ENCODE measurements around the gene TLL1. TPM values are rescaled to one million over a fixed set of nuclear protein-coding genes. Genes with fewer than 3 reads are reported as not detected.
A peak's percentile ranks its signal among the peaks of the same experiment; 100 is the strongest.

TLL1 gene
- total RNA-seq, 2 donors from 2014 or later = not detected

DNA sequence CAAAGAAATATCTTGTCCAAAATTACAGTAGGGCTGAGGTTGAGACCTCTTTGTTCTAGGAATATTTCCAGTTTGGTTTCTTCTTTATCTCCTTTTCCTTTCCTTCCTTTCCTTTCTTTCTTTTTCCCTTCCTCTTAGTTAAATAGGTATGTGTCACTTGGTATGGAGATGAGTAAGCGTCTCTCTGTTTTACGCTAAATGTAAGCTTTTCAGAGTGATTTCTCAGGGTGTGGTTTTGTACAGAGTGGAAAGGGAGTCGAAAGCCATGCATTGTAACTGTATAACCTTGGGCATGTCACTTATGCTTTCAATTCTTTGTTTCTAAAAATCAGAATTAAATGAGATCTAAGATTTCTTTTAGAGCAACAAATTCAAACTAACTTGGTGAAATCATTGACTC lies 54.8 kb downstream of the TLL1 start:
- H3K9me3 Mint-ChIP-seq = peaks cover 10% of the 10 kb centered on the region
- H3K4me1 Mint-ChIP-seq = no peaks in the 10 kb centered on the region
- H3K4me3 Mint-ChIP-seq = no peak overlapping the region
- no peaks in the 10 kb centered on the region for H3K36me3 Mint-ChIP-seq (ENCODE audit: low read depth)
- no peak overlapping the region for H3K27ac Mint-ChIP-seq
- ATAC-seq (replicated peaks) = peak; percentile 32
- H3K27me3 Mint-ChIP-seq = no peaks in the 10 kb centered on the region

- no peak for ATAC-seq (replicated peaks)
- H3K27ac Mint-ChIP-seq = no peak overlapping the region
- H3K4me3 Mint-ChIP-seq = no peak overlapping the region
- H3K36me3 Mint-ChIP-seq (ENCODE audit: low read depth) = no peaks in the 10 kb centered on the region
- H3K9me3 Mint-ChIP-seq = peaks cover 10% of the 10 kb centered on the region
- H3K27me3 Mint-ChIP-seq = no peaks in the 10 kb centered on the region
- H3K4me1 Mint-ChIP-seq = no peaks in the 10 kb centered on the region
These were observed 55.6 kb downstream of the TLL1 start for GRCh38 chr4:165928601-165929000.

- no peaks in the 10 kb centered on the region for H3K27me3 Mint-ChIP-seq
- H3K4me3 Mint-ChIP-seq = no peak overlapping the region
- H3K27ac Mint-ChIP-seq = no peak overlapping the region
- no peaks in the 10 kb centered on the region for H3K36me3 Mint-ChIP-seq (ENCODE audit: low read depth)
- no peaks in the 10 kb centered on the region for H3K4me1 Mint-ChIP-seq
- peaks cover 6% of the 10 kb centered on the region for H3K9me3 Mint-ChIP-seq
- ATAC-seq (replicated peaks) = no peak
These were observed 56.6 kb downstream of the TLL1 start for GRCh38 chr4:165929662-165930061.

DNA sequence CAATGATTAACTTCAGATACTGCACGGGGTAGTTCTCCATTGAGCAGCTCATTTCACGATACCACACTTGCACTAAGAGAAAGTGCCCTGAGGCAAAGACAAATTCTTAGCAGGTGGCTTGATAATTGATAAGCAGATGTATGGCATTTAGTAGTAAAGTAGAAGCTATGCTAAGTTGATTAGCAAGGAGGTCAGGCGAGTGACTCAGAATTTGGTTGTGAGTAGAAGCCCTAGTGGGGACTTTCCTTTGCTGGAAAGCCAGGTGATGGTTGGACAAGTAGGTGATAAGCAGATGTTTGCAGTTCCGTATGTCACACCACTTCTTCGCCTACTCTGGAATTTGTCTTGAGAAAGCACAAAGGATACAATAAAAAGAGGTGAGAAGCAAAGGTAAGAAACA lies 58.7 kb downstream of the TLL1 start:
- Mint-ChIP-seq H3K4me3 (no peak overlapping the region), H3K27ac (no peak overlapping the region), H3K4me1 (no peaks in the 10 kb centered on the region), H3K36me3 (ENCODE audit: low read depth) (no peaks in the 10 kb centered on the region), H3K9me3 (peaks cover 6% of the 10 kb centered on the region), H3K27me3 (no peaks in the 10 kb centered on the region)
- no peak for ATAC-seq (replicated peaks)

DNA sequence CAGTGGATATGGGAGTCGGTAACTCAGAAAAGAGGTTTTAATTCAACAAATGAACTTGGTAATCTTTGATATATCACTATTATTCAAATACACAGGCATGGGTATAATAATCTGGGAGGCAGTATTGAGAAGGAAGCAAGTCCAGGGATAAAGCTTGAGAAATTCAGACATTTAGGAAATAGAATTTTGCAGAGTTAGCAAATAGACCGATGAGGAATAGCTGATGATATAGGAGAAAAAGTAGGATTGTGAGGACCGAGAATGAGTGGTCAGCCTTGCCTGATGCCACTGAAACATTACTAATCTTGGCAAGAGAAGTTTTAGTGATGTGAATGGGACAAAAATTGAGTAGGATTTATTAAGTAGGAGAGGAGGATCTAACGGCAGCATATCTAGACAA lies 71.9 kb downstream of the TLL1 start:
- no peak overlapping the region for H3K4me3 Mint-ChIP-seq
- H3K9me3 Mint-ChIP-seq = peaks cover 8% of the 10 kb centered on the region
- H3K27ac Mint-ChIP-seq = no peak overlapping the region
- H3K4me1 Mint-ChIP-seq = no peaks in the 10 kb centered on the region
- H3K36me3 Mint-ChIP-seq (ENCODE audit: low read depth) = no peaks in the 10 kb centered on the region
- no peaks in the 10 kb centered on the region for H3K27me3 Mint-ChIP-seq
- no peak for ATAC-seq (replicated peaks)

DNA sequence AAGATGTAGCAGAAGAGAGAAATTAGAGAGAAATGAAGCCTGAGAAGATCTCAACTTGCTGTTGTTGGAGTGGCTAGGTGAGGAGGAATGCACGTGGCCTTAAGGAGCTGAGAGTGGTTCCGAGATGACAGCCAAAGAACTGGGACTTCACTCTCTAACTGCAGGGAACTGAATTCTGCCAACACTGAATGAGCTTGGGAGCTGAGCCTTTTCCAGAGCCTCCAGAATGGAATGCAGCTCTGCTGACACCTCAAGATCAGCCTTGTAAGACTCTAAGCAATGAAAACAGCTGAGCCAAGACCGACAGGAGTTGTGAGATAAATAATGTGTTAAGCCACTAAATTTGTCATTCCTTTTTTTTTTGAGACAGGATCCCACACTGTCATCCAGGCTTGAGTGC lies 73.0 kb downstream of the TLL1 start:
- Mint-ChIP-seq H3K9me3 (peaks cover 8% of the 10 kb centered on the region), H3K36me3 (ENCODE audit: low read depth) (no peaks in the 10 kb centered on the region), H3K27me3 (no peaks in the 10 kb centered on the region), H3K27ac (no peak overlapping the region), H3K4me3 (no peak overlapping the region), H3K4me1 (no peaks in the 10 kb centered on the region)
- ATAC-seq (replicated peaks) = no peak

- H3K36me3 Mint-ChIP-seq (ENCODE audit: low read depth) = no peaks in the 10 kb centered on the region
- H3K9me3 Mint-ChIP-seq = peaks cover 8% of the 10 kb centered on the region
- H3K27ac Mint-ChIP-seq = no peak overlapping the region
- ATAC-seq (replicated peaks) = no peak
- no peaks in the 10 kb centered on the region for H3K4me1 Mint-ChIP-seq
- no peak overlapping the region for H3K4me3 Mint-ChIP-seq
- no peaks in the 10 kb centered on the region for H3K27me3 Mint-ChIP-seq
These were observed 74.0 kb downstream of the TLL1 start for GRCh38 chr4:165947019-165947418.

- no peak for ATAC-seq (replicated peaks)
- Mint-ChIP-seq H3K27ac (no peak overlapping the region), H3K9me3 (peaks cover 18% of the 10 kb centered on the region), H3K4me1 (no peaks in the 10 kb centered on the region), H3K36me3 (ENCODE audit: low read depth) (no peaks in the 10 kb centered on the region), H3K4me3 (no peak overlapping the region), H3K27me3 (no peaks in the 10 kb centered on the region)
These were observed 80.1 kb downstream of the TLL1 start for GRCh38 chr4:165953181-165953580.

DNA sequence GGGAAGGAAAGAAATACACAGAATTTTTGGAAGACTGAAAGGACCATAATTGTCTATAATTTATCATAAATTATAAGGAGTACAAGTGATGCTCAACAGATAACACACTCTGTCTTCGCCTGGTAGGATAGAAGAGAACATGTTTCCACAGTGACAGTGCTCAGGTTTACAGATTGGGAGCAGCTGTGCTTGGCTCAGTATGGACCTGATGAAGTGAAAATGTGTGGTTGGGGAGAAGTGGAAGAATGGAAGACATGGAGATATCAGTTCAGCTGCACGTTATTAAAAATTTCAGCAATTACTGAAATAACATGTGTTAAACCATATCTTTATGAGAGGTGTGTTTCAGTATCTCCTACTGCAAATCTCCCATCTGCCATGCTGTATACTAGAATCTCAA lies 90.6 kb downstream of the TLL1 start:
- H3K27me3 Mint-ChIP-seq = no peaks in the 10 kb centered on the region
- no peak overlapping the region for H3K4me3 Mint-ChIP-seq
- no peaks in the 10 kb centered on the region for H3K36me3 Mint-ChIP-seq (ENCODE audit: low read depth)
- H3K27ac Mint-ChIP-seq = no peak overlapping the region
- no peak for ATAC-seq (replicated peaks)
- peaks cover 30% of the 10 kb centered on the region for H3K9me3 Mint-ChIP-seq
- no peaks in the 10 kb centered on the region for H3K4me1 Mint-ChIP-seq

- no peaks in the 10 kb centered on the region for H3K36me3 Mint-ChIP-seq (ENCODE audit: low read depth)
- no peak overlapping the region for H3K27ac Mint-ChIP-seq
- H3K9me3 Mint-ChIP-seq = peaks cover 27% of the 10 kb centered on the region
- no peak overlapping the region for H3K4me3 Mint-ChIP-seq
- H3K27me3 Mint-ChIP-seq = no peaks in the 10 kb centered on the region
- no peak for ATAC-seq (replicated peaks)
- no peaks in the 10 kb centered on the region for H3K4me1 Mint-ChIP-seq
These were observed 91.6 kb downstream of the TLL1 start for GRCh38 chr4:165964591-165964990.

- no peak overlapping the region for H3K4me3 Mint-ChIP-seq
- no peak overlapping the region for H3K27ac Mint-ChIP-seq
- H3K9me3 Mint-ChIP-seq = peaks cover 22% of the 10 kb centered on the region
- H3K4me1 Mint-ChIP-seq = no peaks in the 10 kb centered on the region
- no peaks in the 10 kb centered on the region for H3K36me3 Mint-ChIP-seq (ENCODE audit: low read depth)
- H3K27me3 Mint-ChIP-seq = no peaks in the 10 kb centered on the region
- no peak for ATAC-seq (replicated peaks)
These were observed 92.5 kb downstream of the TLL1 start for GRCh38 chr4:165965503-165965902.

- no peak for ATAC-seq (replicated peaks)
- Mint-ChIP-seq H3K9me3 (peaks cover 19% of the 10 kb centered on the region), H3K4me3 (no peak overlapping the region), H3K27me3 (no peaks in the 10 kb centered on the region), H3K36me3 (ENCODE audit: low read depth) (no peaks in the 10 kb centered on the region), H3K4me1 (no peaks in the 10 kb centered on the region), H3K27ac (no peak overlapping the region)
These were observed 93.8 kb downstream of the TLL1 start for GRCh38 chr4:165966833-165967232.

- Mint-ChIP-seq H3K27ac (no peak overlapping the region), H3K9me3 (peaks cover 21% of the 10 kb centered on the region), H3K27me3 (no peaks in the 10 kb centered on the region), H3K36me3 (ENCODE audit: low read depth) (no peaks in the 10 kb centered on the region), H3K4me1 (no peaks in the 10 kb centered on the region), H3K4me3 (no peak overlapping the region)
- ATAC-seq (replicated peaks) = no peak
These were observed 94.4 kb downstream of the TLL1 start for GRCh38 chr4:165967486-165967885.

DNA sequence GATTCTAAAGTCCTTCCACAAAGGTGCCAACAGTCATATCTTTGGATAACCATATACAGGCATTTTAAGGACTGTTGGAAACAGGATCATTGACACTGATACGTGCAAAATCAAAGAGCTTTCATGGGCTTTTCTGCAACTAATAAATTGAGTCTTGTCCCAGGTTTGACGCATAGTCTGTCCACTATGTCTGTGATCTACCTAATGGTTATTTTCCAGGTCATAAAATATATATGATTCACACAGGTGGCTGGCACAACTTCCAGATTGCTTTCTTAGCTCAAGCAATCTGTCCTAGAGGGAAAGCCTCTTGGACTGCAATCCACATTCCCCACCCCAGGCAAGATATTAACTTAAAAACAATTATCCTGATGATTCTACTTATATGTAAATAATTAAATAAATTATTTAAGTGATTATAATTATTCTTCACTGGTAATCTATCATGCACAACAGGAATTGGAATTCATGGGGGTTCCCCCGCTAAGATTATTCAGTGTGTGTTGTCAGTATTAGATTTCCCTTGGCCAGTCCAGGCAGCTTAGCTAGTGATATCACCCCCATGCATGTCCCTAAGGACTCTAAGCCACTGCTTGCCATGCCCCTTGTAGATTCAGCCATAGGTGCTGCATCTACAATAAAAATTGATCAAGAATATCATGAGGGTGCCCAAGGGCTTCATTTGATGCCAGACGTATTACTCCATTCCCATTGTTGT lies 97.8 kb downstream of the TLL1 start:
- H3K36me3 Mint-ChIP-seq (ENCODE audit: low read depth) = no peaks in the 10 kb centered on the region
- H3K4me1 Mint-ChIP-seq = no peaks in the 10 kb centered on the region
- no peaks in the 10 kb centered on the region for H3K27me3 Mint-ChIP-seq
- peaks cover 14% of the 10 kb centered on the region for H3K9me3 Mint-ChIP-seq
- ATAC-seq (replicated peaks) = no peak
- H3K27ac Mint-ChIP-seq = no peak overlapping the region
- H3K4me3 Mint-ChIP-seq = no peak overlapping the region

DNA sequence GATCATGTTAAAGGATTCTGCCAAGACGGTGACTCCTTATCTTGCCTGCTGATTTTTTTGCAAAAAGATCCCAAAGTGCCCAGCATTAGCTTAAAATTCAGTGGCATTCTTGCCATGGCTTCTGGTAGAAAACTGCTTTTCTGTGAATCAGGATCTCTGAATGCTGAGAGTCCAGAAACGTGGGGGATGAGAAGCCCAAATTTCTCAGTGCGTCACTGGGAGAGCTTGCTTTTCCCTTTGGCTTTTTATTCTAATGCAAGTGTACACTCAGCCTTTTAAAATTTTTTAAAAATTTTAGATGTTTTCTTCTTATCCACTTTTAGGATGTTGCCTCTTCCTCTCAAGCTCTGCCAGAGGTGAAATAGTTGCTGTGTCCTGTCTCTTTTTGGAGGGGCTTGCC lies 98.4 kb downstream of the TLL1 start:
- ATAC-seq (replicated peaks) = no peak
- H3K4me1 Mint-ChIP-seq = no peaks in the 10 kb centered on the region
- H3K36me3 Mint-ChIP-seq (ENCODE audit: low read depth) = no peaks in the 10 kb centered on the region
- H3K27me3 Mint-ChIP-seq = no peaks in the 10 kb centered on the region
- H3K9me3 Mint-ChIP-seq = peaks cover 10% of the 10 kb centered on the region
- no peak overlapping the region for H3K27ac Mint-ChIP-seq
- no peak overlapping the region for H3K4me3 Mint-ChIP-seq

- H3K4me3 Mint-ChIP-seq = no peak overlapping the region
- H3K4me1 Mint-ChIP-seq = no peaks in the 10 kb centered on the region
- H3K27me3 Mint-ChIP-seq = no peaks in the 10 kb centered on the region
- H3K27ac Mint-ChIP-seq = no peak overlapping the region
- peaks cover 8% of the 10 kb centered on the region for H3K9me3 Mint-ChIP-seq
- no peaks in the 10 kb centered on the region for H3K36me3 Mint-ChIP-seq (ENCODE audit: low read depth)
- ATAC-seq (replicated peaks) = no peak
These were observed 98.9 kb downstream of the TLL1 start for GRCh38 chr4:165971933-165972332.
